Measurements from ENCODE around the gene FHIP1B.

Gene FHIP1B

DNA sequence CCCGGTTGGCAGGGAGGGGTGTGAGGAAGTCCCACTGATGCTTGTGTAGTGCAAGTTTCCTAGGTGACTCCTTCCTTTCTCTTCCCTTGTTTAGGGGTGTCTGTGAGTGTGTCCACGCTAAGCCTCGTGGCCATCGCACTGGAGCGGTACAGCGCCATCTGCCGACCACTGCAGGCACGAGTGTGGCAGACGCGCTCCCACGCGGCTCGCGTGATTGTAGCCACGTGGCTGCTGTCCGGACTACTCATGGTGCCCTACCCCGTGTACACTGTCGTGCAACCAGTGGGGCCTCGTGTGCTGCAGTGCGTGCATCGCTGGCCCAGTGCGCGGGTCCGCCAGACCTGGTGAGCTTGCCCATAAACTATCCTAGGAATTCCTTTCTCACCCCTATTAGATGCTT is 35.6 kb upstream of the FHIP1B start:
- H3K27me3 ChIP-seq (replicated peaks in 2 of 5; ENCODE audit: control insufficient read depth in 4 of 5, insufficient read depth in 5 of 5, low read length in 4 of 5): peaks cover 3 to 26% (median 16%) of the 10 kb centered on the region in 5 experiments
- no peaks in the 10 kb centered on the region for H3K9me3 ChIP-seq (ENCODE audit: control extremely low read depth in 1 of 5, control insufficient read depth in 4 of 5, insufficient read depth in 2 of 5, low read depth in 1 of 5, low read length in 4 of 5)
- 80% methylated on average over 15 of the region's 24 CpGs for WGBS (ENCODE audit: insufficient coverage)
- H3K4me3 ChIP-seq (ENCODE audit: control insufficient read depth in 1 of 7, extremely low read depth in 1 of 7, insufficient read depth in 4 of 7, low read depth in 2 of 7, low read length in 6 of 7): no peak overlapping the region
- POLR2A ChIA-PET: no interaction called here
- H3K27ac ChIP-seq (ENCODE audit: insufficient read depth in 1 of 2, low read depth in 1 of 2, low read length in 2 of 2, poor library complexity in 1 of 2, severe bottlenecking in 2 of 2): no peak overlapping the region
- H3K4me1 ChIP-seq (ENCODE audit: control extremely low read depth in 1 of 4, control insufficient read depth in 4 of 4, insufficient read depth in 4 of 4, low read length in 3 of 4): peaks cover 0 to 2% (median 1%) of the 10 kb centered on the region in 4 experiments
- DNase-seq: peak in 2 of 3 donors; percentile 10 to 29
- CTCF ChIA-PET: interaction anchor here (1.5 to 1.9 kb wide), 3 partner anchors 93 to 246 kb away, joined by 3 to 6 read pairs (median 4); no protein-coding TSS in a partner anchor
- H3K36me3 ChIP-seq (ENCODE audit: control insufficient read depth in 4 of 4, insufficient read depth in 4 of 4, low read length in 3 of 4): no peaks in the 10 kb centered on the region

DNA sequence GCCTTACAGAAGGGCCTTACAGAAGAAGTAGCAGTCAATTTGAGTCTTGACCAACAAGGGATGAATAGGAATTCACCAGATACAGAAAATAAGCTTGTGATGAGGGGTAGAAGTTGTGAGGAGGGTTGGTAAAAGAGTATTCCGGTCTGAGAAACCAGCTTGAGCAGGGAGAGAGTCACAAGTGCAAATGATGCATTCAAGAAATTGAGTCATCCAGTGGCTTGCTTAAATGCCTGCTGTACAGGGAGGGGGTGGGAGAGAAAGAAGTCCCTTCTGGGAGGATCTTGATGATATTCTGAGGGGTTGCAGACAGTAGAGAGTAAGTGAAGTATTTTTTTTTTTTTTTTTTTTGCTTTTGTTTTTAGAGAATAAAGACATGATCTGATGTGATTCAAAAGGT is 34.4 kb upstream of the FHIP1B start:
- ChIA-PET CTCF (interaction anchor here (1.4 to 1.9 kb wide), 2 partner anchors 16 to 94 kb away, joined by 3 to 4 read pairs; no protein-coding TSS in a partner anchor), POLR2A (no interaction called here)
- Histone ChIP-seq H3K4me1 (ENCODE audit: control extremely low read depth in 1 of 4, control insufficient read depth in 4 of 4, insufficient read depth in 4 of 4, low read length in 3 of 4) (peaks cover 0 to 2% (median 1%) of the 10 kb centered on the region in 4 experiments), H3K27me3 (replicated peaks in 2 of 5; ENCODE audit: control insufficient read depth in 4 of 5, insufficient read depth in 5 of 5, low read length in 4 of 5) (peaks cover 6 to 35% (median 18%) of the 10 kb centered on the region in 5 experiments), H3K9me3 (ENCODE audit: control extremely low read depth in 1 of 5, control insufficient read depth in 4 of 5, insufficient read depth in 2 of 5, low read depth in 1 of 5, low read length in 4 of 5) (no peaks in the 10 kb centered on the region), H3K36me3 (ENCODE audit: control insufficient read depth in 4 of 4, insufficient read depth in 4 of 4, low read length in 3 of 4) (no peaks in the 10 kb centered on the region), H3K27ac (ENCODE audit: insufficient read depth in 1 of 2, low read depth in 1 of 2, low read length in 2 of 2, poor library complexity in 1 of 2, severe bottlenecking in 2 of 2) (no peak overlapping the region), H3K4me3 (ENCODE audit: control insufficient read depth in 1 of 7, extremely low read depth in 1 of 7, insufficient read depth in 4 of 7, low read depth in 2 of 7, low read length in 6 of 7) (no peak overlapping the region)
- WGBS (ENCODE audit: insufficient coverage): 100% methylated on average over 1 of the region's 1 CpG
- no peak for DNase-seq

DNA sequence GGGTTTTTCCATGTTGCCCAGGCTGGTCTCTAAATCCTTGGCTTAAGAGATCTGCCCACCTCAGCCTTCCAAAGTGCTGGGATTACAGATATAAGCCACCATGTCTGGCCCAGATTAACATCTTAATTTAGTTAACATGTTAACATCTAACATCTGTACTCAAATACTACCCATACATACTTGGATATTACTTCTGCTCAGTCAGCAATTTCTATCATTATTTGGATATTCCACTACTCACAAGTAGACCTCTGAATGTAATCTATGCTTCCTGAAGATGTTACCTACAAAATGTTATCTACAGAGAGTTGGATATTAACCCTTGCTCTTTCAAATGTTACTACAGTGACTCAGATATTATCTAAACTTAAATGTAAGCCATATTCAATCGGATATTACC is 29.2 kb upstream of the FHIP1B start:
- peaks cover 20 to 71% (median 27%) of the 10 kb centered on the region in 5 experiments for H3K27me3 ChIP-seq (replicated peaks in 2 of 5; ENCODE audit: control insufficient read depth in 4 of 5, insufficient read depth in 5 of 5, low read length in 4 of 5)
- no peaks in the 10 kb centered on the region for H3K36me3 ChIP-seq (ENCODE audit: control insufficient read depth in 4 of 4, insufficient read depth in 4 of 4, low read length in 3 of 4)
- DNase-seq: no peak
- peaks cover 0 to 14% (median 7%) of the 10 kb centered on the region in 4 experiments for H3K4me1 ChIP-seq (ENCODE audit: control extremely low read depth in 1 of 4, control insufficient read depth in 4 of 4, insufficient read depth in 4 of 4, low read length in 3 of 4)
- no peaks in the 10 kb centered on the region for H3K9me3 ChIP-seq (ENCODE audit: control extremely low read depth in 1 of 5, control insufficient read depth in 4 of 5, insufficient read depth in 2 of 5, low read depth in 1 of 5, low read length in 4 of 5)
- no peak overlapping the region for H3K4me3 ChIP-seq (ENCODE audit: control insufficient read depth in 1 of 7, extremely low read depth in 1 of 7, insufficient read depth in 4 of 7, low read depth in 2 of 7, low read length in 6 of 7)
- ChIA-PET POLR2A (no interaction called here), CTCF (no interaction called here)
- 100% methylated on average over 1 of the region's 1 CpG for whole genome bisulfite sequencing (ENCODE audit: insufficient coverage)
- H3K27ac ChIP-seq (ENCODE audit: insufficient read depth in 1 of 2, low read depth in 1 of 2, low read length in 2 of 2, poor library complexity in 1 of 2, severe bottlenecking in 2 of 2): no peak overlapping the region

DNA sequence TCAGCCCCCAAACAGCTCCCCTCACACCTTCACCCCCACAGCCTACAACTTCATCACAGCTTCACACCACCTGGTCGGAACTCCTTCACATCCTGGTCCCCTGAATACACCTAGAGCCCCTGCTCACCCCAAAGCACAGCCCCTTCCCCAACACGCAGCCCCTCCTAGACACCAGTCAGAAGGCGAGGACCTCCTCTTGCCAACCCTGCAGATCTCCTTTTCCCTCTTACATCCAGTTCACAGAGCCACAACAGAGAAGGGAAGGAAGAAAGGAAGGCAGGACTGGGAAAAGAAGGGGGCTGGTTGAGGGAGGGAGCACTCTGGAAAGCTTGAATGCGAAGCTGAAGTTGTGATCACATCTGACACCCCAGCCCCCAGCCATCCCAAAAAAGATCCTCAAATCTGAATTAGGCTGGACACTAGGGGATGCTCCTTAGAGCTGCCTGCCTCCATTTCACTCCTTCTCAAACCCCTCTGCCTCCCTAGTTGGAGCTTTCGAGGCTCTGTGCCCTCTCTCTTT is 25.8 kb upstream of the FHIP1B start:
- Histone ChIP-seq H3K9me3 (ENCODE audit: control extremely low read depth in 1 of 5, control insufficient read depth in 4 of 5, insufficient read depth in 2 of 5, low read depth in 1 of 5, low read length in 4 of 5) (peaks cover 0 to 4% (median 0%) of the 10 kb centered on the region in 5 experiments), H3K27me3 (replicated peaks in 2 of 5; ENCODE audit: control insufficient read depth in 4 of 5, insufficient read depth in 5 of 5, low read length in 4 of 5) (peaks cover 19 to 95% (median 43%) of the 10 kb centered on the region in 5 experiments), H3K4me1 (ENCODE audit: control extremely low read depth in 1 of 4, control insufficient read depth in 4 of 4, insufficient read depth in 4 of 4, low read length in 3 of 4) (peaks cover 0 to 16% (median 8%) of the 10 kb centered on the region in 4 experiments), H3K36me3 (ENCODE audit: control insufficient read depth in 4 of 4, insufficient read depth in 4 of 4, low read length in 3 of 4) (no peaks in the 10 kb centered on the region), H3K27ac (ENCODE audit: insufficient read depth in 1 of 2, low read depth in 1 of 2, low read length in 2 of 2, poor library complexity in 1 of 2, severe bottlenecking in 2 of 2) (no peak overlapping the region), H3K4me3 (ENCODE audit: control insufficient read depth in 1 of 7, extremely low read depth in 1 of 7, insufficient read depth in 4 of 7, low read depth in 2 of 7, low read length in 6 of 7) (peak overlapping the region in 2 of 7 experiments; percentile 33 to 68)
- CTCF ChIA-PET: interaction anchor here (1.1 to 2.7 kb wide), 6 partner anchors 8 to 94 kb away, joined by 3 to 12 read pairs (median 5); no protein-coding TSS in a partner anchor
- POLR2A ChIA-PET: no interaction called here
- DNase-seq: no peak
- WGBS (ENCODE audit: insufficient coverage): 0% methylated on average over 1 of the region's 5 CpGs

DNA sequence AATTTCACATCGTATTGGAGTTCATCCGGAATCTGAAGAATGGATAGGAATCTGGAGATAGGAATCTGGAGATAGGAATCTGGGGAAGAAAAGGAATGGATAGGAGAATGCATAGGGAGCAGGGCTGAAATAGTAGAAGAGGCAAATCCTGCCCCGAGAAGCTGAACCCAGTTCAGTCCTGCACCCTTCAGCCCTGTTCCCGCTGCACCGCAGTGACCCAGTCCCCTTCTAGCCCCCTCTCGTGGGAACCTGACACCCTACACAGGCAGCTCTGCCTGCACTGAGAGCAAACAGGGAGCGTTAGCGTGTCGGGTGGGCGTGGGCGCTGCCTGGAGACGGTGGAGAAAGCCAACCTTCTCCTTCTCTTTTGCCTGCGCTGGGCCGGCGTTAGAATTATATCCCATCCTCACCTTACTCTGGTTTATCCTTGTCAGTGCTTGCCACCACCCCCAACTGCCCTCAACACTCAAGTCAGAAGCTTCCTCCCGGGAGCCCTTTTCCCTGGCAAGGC is 24.2 kb upstream of the FHIP1B start:
- peaks cover 0 to 4% (median 0%) of the 10 kb centered on the region in 5 experiments for H3K9me3 ChIP-seq (ENCODE audit: control extremely low read depth in 1 of 5, control insufficient read depth in 4 of 5, insufficient read depth in 2 of 5, low read depth in 1 of 5, low read length in 4 of 5)
- 7% methylated on average over 15 of the region's 16 CpGs for WGBS (ENCODE audit: insufficient coverage)
- ChIA-PET CTCF (interaction anchor here (0.8 to 2.7 kb wide), 2 partner anchors 95 to 104 kb away, joined by 3 to 6 read pairs; no protein-coding TSS in a partner anchor), POLR2A (no interaction called here)
- peaks cover 15 to 91% (median 40%) of the 10 kb centered on the region in 5 experiments for H3K27me3 ChIP-seq (replicated peaks in 2 of 5; ENCODE audit: control insufficient read depth in 4 of 5, insufficient read depth in 5 of 5, low read length in 4 of 5)
- peak overlapping the region in 2 of 7 experiments; percentile 54 to 68 for H3K4me3 ChIP-seq (ENCODE audit: control insufficient read depth in 1 of 7, extremely low read depth in 1 of 7, insufficient read depth in 4 of 7, low read depth in 2 of 7, low read length in 6 of 7)
- H3K36me3 ChIP-seq (ENCODE audit: control insufficient read depth in 4 of 4, insufficient read depth in 4 of 4, low read length in 3 of 4): no peaks in the 10 kb centered on the region
- no peak overlapping the region for H3K27ac ChIP-seq (ENCODE audit: insufficient read depth in 1 of 2, low read depth in 1 of 2, low read length in 2 of 2, poor library complexity in 1 of 2, severe bottlenecking in 2 of 2)
- DNase-seq: peak in 1 of 3 donors; percentile 49
- H3K4me1 ChIP-seq (ENCODE audit: control extremely low read depth in 1 of 4, control insufficient read depth in 4 of 4, insufficient read depth in 4 of 4, low read length in 3 of 4): peaks cover 0 to 16% (median 8%) of the 10 kb centered on the region in 4 experiments

DNA sequence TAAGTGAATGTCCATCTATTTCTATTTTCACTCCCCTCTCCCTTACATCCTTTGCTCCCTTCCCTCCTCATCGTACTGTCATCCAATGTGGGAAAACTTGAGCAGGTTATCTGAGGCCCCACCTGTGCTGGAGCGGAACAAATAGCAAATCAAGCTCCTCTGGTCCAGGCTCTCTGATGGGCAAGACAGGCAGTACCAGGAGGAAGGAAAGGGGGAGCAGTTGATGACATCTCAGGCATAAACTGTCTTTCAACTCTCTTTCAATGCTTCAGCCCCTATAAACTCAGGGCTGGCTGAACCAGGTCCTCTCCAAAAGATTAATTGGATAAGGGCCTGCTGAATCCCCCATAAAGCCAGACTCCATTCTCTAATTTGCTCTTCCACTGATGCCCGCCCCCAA is 23.7 kb upstream of the FHIP1B start:
- H3K9me3 ChIP-seq (ENCODE audit: control extremely low read depth in 1 of 5, control insufficient read depth in 4 of 5, insufficient read depth in 2 of 5, low read depth in 1 of 5, low read length in 4 of 5): peaks cover 0 to 4% (median 0%) of the 10 kb centered on the region in 5 experiments
- 79% methylated on average over 2 of the region's 3 CpGs for WGBS (ENCODE audit: insufficient coverage)
- ChIA-PET CTCF (interaction anchor here (0.8 kb wide), 1 partner anchor 105 kb away, joined by 3 read pairs; no protein-coding TSS in a partner anchor), POLR2A (no interaction called here)
- no peak overlapping the region for H3K27ac ChIP-seq (ENCODE audit: insufficient read depth in 1 of 2, low read depth in 1 of 2, low read length in 2 of 2, poor library complexity in 1 of 2, severe bottlenecking in 2 of 2)
- H3K27me3 ChIP-seq (replicated peaks in 2 of 5; ENCODE audit: control insufficient read depth in 4 of 5, insufficient read depth in 5 of 5, low read length in 4 of 5): peaks cover 14 to 86% (median 40%) of the 10 kb centered on the region in 5 experiments
- H3K4me1 ChIP-seq (ENCODE audit: control extremely low read depth in 1 of 4, control insufficient read depth in 4 of 4, insufficient read depth in 4 of 4, low read length in 3 of 4): peaks cover 0 to 16% (median 8%) of the 10 kb centered on the region in 4 experiments
- no peaks in the 10 kb centered on the region for H3K36me3 ChIP-seq (ENCODE audit: control insufficient read depth in 4 of 4, insufficient read depth in 4 of 4, low read length in 3 of 4)
- DNase-seq: peak in 1 of 3 donors; percentile 14
- H3K4me3 ChIP-seq (ENCODE audit: control insufficient read depth in 1 of 7, extremely low read depth in 1 of 7, insufficient read depth in 4 of 7, low read depth in 2 of 7, low read length in 6 of 7): no peak overlapping the region

DNA sequence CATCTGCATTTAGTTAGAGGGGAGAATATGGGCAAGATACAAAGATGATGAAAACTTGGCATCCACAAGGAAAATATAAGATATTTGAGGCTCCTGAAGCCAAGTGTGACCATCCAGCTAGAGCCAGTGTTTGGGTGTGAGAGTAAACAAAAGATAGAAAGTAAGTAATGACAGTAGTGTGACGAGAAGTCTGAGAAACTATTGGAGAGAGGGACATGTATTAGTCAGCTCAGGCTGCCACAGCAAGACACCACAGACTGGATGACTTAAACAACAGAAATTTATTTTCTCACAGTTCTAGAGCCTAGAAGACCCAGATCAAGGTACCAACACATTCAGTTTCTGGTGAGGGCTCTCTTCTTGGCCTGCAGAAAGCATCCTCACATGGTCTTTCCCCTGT is 18.8 kb upstream of the FHIP1B start:
- no peak overlapping the region for H3K4me3 ChIP-seq (ENCODE audit: control insufficient read depth in 1 of 7, extremely low read depth in 1 of 7, insufficient read depth in 4 of 7, low read depth in 2 of 7, low read length in 6 of 7)
- no peak overlapping the region for H3K27ac ChIP-seq (ENCODE audit: insufficient read depth in 1 of 2, low read depth in 1 of 2, low read length in 2 of 2, poor library complexity in 1 of 2, severe bottlenecking in 2 of 2)
- DNase-seq: no peak
- H3K27me3 ChIP-seq (replicated peaks in 2 of 5; ENCODE audit: control insufficient read depth in 4 of 5, insufficient read depth in 5 of 5, low read length in 4 of 5): peaks cover 3 to 37% (median 16%) of the 10 kb centered on the region in 5 experiments
- H3K4me1 ChIP-seq (ENCODE audit: control extremely low read depth in 1 of 4, control insufficient read depth in 4 of 4, insufficient read depth in 4 of 4, low read length in 3 of 4): no peaks in the 10 kb centered on the region
- H3K9me3 ChIP-seq (ENCODE audit: control extremely low read depth in 1 of 5, control insufficient read depth in 4 of 5, insufficient read depth in 2 of 5, low read depth in 1 of 5, low read length in 4 of 5): peaks cover 0 to 4% (median 0%) of the 10 kb centered on the region in 5 experiments
- H3K36me3 ChIP-seq (ENCODE audit: control insufficient read depth in 4 of 4, insufficient read depth in 4 of 4, low read length in 3 of 4): no peaks in the 10 kb centered on the region
- 100% methylated on average over 1 of the region's 1 CpG for WGBS (ENCODE audit: insufficient coverage)
- ChIA-PET CTCF (interaction anchor here (1.1 to 2.1 kb wide), 3 partner anchors 15 to 100 kb away, joined by 3 to 6 read pairs (median 3); no protein-coding TSS in a partner anchor), POLR2A (no interaction called here)
